Measurements from ENCODE around the gene UBE2E2.

UBE2E2 gene

DNA sequence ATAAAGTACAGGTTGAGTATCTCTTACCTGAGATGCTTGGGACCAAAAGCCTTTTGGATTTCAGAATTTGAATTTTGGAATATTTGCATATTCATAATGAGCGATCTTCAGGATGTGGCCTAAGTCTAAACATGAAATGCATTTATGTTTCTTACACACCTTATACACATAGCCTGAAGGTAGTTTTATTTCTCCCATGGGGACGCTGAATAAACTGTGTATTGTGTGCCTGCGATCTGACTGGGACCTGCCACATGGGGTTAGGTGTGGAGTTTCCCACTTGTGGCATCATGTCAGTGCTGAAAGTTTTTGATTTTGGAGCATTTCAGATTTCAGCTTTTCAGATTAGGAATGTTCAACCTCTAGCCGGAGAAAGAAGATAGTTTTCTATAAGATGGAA lies 35.5 kb downstream of the UBE2E2 start:
- in situ Hi-C loops (cut with MboI; ENCODE audit: low sequenced_read_pairs), result no loop called here
- Histone ChIP-seq H3K27me3 (ENCODE audit: low read depth) (no peaks in the 10 kb centered on the region), H3K36me3 (replicated peaks) (no peaks in the 10 kb centered on the region), H3K4me3 (no peak overlapping the region), H3K4me1 (peaks cover 51% of the 10 kb centered on the region), H3K9me3 (no peaks in the 10 kb centered on the region)
- DNase-seq (ENCODE audit: low spot score in 2 of 2), result no peak

- in situ Hi-C loops (cut with MboI; ENCODE audit: low sequenced_read_pairs), result no loop called here
- Histone ChIP-seq H3K9me3 (no peaks in the 10 kb centered on the region), H3K36me3 (replicated peaks) (no peaks in the 10 kb centered on the region), H3K4me1 (peaks cover 52% of the 10 kb centered on the region), H3K4me3 (no peak overlapping the region), H3K27me3 (ENCODE audit: low read depth) (no peaks in the 10 kb centered on the region)
- DNase-seq (ENCODE audit: low spot score in 2 of 2), result peak; percentile 25
Observed at GRCh38 chr3:23239211-23240068, 36.3 kb downstream of the UBE2E2 start.

GRCh38 chr3:23240171-23240785 lies 37.2 kb downstream of the UBE2E2 start:
- no peaks in the 10 kb centered on the region for H3K36me3 ChIP-seq (replicated peaks)
- in situ Hi-C loops (cut with MboI; ENCODE audit: low sequenced_read_pairs), result no loop called here

GRCh38 chr3:23241256-23241655 lies 38.1 kb downstream of the UBE2E2 start:
- Histone ChIP-seq H3K9me3 (no peaks in the 10 kb centered on the region), H3K27me3 (ENCODE audit: low read depth) (no peaks in the 10 kb centered on the region), H3K4me1 (peaks cover 58% of the 10 kb centered on the region), H3K36me3 (replicated peaks) (no peaks in the 10 kb centered on the region), H3K4me3 (no peak overlapping the region)
- in situ Hi-C loops (cut with MboI; ENCODE audit: low sequenced_read_pairs), result no loop called here
- peak; percentile 32 for DNase-seq (ENCODE audit: low spot score in 2 of 2)

More at GRCh38 chr3:23240171-23240785, 37.2 kb downstream of the UBE2E2 start:
- Histone ChIP-seq H3K4me1 (peaks cover 58% of the 10 kb centered on the region), H3K9me3 (no peaks in the 10 kb centered on the region), H3K4me3 (no peak overlapping the region), H3K27me3 (ENCODE audit: low read depth) (no peaks in the 10 kb centered on the region)
- DNase-seq (ENCODE audit: low spot score in 2 of 2), result peak in 1 of 2 experiments; percentile 62

DNA sequence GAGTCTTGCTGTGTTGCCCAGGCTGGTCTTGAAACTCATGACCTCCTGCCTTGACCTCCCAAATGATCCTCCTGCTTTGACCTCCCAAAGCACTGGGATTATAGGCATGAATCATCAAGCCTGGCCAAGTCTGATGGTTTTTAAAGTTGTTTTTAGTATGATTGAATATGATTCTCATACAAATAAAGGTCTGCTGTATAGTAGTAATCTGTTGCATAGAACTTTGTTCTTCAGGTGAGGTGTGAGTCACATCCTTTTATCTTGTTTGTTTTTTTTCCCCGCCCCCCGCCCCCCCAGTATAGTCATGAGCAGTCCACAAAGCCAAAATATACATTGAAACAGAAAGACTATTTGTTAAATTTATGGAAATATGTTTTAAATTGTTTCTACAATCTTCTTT lies 39.0 kb downstream of the UBE2E2 start:
- DNase-seq (ENCODE audit: low spot score in 2 of 2), result no peak
- in situ Hi-C loops (cut with MboI; ENCODE audit: low sequenced_read_pairs), result no loop called here
- H3K36me3 ChIP-seq (replicated peaks), result no peaks in the 10 kb centered on the region
- H3K4me1 ChIP-seq, result peaks cover 56% of the 10 kb centered on the region
- no peaks in the 10 kb centered on the region for H3K9me3 ChIP-seq
- H3K27me3 ChIP-seq (ENCODE audit: low read depth), result no peaks in the 10 kb centered on the region
- H3K4me3 ChIP-seq, result no peak overlapping the region

DNA sequence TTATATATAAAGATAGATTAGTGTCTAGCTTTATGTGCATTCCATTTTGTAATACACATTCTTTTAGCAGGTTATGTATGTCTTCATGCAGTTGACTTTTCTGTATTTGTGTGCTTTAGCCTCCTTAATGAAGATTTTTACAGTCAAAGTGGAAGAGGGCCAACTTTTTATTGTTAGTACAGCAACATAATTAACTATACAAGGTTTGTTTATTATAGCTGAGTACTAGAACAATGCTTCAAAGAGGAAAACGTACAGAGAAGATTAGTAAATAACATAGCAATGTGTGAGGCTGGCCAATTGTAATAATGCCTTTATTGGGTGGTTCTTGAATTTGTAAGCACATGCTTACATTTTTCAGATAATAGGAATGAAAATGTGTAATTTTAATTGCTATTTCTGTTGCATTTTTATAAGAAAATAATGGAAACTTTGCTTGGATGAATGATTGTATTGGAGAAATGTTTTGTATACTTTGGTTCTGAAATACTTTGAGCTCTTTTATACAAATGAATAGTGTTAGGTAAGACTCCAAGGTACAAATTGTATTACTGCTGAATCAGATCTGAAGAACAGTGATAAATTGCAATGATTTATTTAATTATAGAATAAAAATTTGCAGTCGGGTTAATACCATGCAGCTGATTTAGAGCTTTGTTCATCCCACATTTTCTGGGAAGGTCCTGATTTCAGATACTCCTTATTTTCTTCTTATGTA lies 41.4 kb downstream of the UBE2E2 start:
- Histone ChIP-seq H3K9me3 (no peaks in the 10 kb centered on the region), H3K36me3 (replicated peaks) (no peaks in the 10 kb centered on the region), H3K4me3 (no peak overlapping the region), H3K4me1 (peaks cover 48% of the 10 kb centered on the region), H3K27me3 (ENCODE audit: low read depth) (no peaks in the 10 kb centered on the region)
- in situ Hi-C loops (cut with MboI; ENCODE audit: low sequenced_read_pairs), result no loop called here
- DNase-seq (ENCODE audit: low spot score in 2 of 2), result no peak

DNA sequence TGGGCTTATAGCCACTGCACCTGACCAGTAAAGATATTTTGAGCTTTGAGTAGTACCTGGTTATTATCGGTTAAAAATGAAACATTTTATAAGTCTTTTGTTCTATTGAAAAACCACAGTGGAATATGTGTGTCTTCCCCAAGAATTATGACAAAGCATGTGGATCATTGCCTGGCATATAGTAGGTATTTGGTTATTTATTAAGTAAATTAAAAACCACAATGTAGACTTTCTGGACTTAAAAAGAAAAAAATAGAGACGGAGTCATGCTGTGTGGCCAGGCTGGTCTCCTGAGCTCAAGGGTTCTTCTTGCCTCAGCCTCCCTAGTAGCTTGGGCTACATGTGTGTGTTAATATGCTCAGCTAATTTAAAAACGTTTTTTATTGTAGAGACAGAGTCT lies 43.5 kb downstream of the UBE2E2 start:
- in situ Hi-C loops (cut with MboI; ENCODE audit: low sequenced_read_pairs), result no loop called here
- Histone ChIP-seq H3K9me3 (no peaks in the 10 kb centered on the region), H3K36me3 (replicated peaks) (no peaks in the 10 kb centered on the region), H3K4me1 (peaks cover 31% of the 10 kb centered on the region), H3K4me3 (no peak overlapping the region), H3K27me3 (ENCODE audit: low read depth) (no peaks in the 10 kb centered on the region)
- no peak for DNase-seq (ENCODE audit: low spot score in 2 of 2)

DNA sequence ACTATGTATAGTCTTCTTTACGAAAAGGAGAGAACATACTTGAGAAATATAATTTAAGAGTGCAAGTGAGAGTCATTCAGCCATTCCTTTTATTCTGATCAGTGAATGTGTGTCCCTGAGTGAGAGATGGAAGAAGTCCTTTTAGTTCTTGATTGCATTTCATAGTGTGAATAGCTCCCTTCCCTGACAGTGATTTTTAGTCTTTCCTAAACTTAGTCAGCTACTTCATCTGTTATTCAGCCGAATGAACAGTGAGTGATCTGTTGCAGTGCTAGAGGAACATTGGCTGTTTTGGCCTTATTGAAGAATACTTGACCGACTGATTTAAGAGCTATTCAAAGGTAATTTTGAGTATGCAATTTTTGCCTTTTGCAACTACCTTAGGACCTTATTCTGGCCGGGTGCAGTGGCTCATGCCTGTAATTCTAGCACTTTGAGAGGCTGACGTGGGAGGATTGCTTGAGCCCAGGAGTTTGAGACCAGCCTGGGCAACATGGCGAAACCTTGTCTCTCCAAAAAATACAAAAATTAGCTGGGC lies 45.5 kb downstream of the UBE2E2 start:
- in situ Hi-C loops (cut with MboI; ENCODE audit: low sequenced_read_pairs), result no loop called here
- Histone ChIP-seq H3K36me3 (replicated peaks) (no peaks in the 10 kb centered on the region), H3K4me1 (peaks cover 30% of the 10 kb centered on the region), H3K27me3 (ENCODE audit: low read depth) (no peaks in the 10 kb centered on the region), H3K4me3 (no peak overlapping the region), H3K9me3 (no peaks in the 10 kb centered on the region)
- no peak for DNase-seq (ENCODE audit: low spot score in 2 of 2)

DNA sequence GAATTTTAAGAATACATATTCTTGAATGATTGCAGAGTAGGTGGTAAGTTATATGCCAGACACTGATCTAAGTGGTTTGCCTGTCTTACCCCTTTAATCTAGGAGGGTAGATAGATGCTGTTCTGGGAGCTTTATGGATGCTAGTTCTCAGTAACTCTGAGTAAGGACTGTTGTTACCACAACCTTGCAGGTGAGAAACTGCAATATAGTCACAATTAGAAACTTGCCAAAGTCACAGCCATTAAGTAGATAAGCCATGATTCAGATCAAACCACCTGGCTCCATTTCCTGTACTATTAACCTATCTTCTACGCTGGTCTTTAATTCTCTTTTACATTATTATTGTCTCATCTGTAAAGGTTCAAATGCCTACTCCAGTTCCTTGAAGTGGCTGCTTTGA lies 46.8 kb downstream of the UBE2E2 start:
- Histone ChIP-seq H3K9me3 (no peaks in the 10 kb centered on the region), H3K4me1 (peaks cover 26% of the 10 kb centered on the region), H3K27me3 (ENCODE audit: low read depth) (no peaks in the 10 kb centered on the region), H3K36me3 (replicated peaks) (no peaks in the 10 kb centered on the region), H3K4me3 (no peak overlapping the region)
- in situ Hi-C loops (cut with MboI; ENCODE audit: low sequenced_read_pairs), result no loop called here
- DNase-seq (ENCODE audit: low spot score in 2 of 2), result no peak

DNA sequence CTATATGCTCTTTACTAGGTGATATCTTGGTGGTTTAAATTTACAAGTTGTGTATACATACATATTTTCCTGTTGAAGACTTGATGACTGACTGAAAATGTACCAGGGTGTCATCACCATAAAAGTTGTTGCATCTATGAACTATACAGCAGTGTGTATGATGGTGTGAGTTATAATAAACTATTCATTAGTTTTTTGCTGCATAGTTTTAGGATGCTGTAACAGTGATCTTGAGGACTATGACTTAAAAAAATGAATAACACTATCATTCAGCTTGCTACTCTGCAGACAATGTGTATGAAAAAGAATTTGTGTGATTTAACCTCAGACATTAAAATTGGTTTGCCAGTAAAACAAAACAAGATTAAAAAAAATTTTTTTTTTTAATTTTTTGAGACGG lies 49.0 kb downstream of the UBE2E2 start:
- Histone ChIP-seq H3K9me3 (no peaks in the 10 kb centered on the region), H3K36me3 (replicated peaks) (no peaks in the 10 kb centered on the region), H3K27me3 (ENCODE audit: low read depth) (no peaks in the 10 kb centered on the region), H3K4me1 (peaks cover 25% of the 10 kb centered on the region), H3K4me3 (no peak overlapping the region)
- in situ Hi-C loops (cut with MboI; ENCODE audit: low sequenced_read_pairs), result no loop called here
- no peak for DNase-seq (ENCODE audit: low spot score in 2 of 2)

GRCh38 chr3:23253214-23253613 lies 50.1 kb downstream of the UBE2E2 start:
- in situ Hi-C loops (cut with MboI; ENCODE audit: low sequenced_read_pairs), result no loop called here
- no peak for DNase-seq (ENCODE audit: low spot score in 2 of 2)
- H3K27me3 ChIP-seq (ENCODE audit: low read depth), result no peaks in the 10 kb centered on the region
- H3K4me1 ChIP-seq, result peaks cover 15% of the 10 kb centered on the region
- H3K4me3 ChIP-seq, result no peak overlapping the region
- no peaks in the 10 kb centered on the region for H3K36me3 ChIP-seq (replicated peaks)
- no peaks in the 10 kb centered on the region for H3K9me3 ChIP-seq

DNA sequence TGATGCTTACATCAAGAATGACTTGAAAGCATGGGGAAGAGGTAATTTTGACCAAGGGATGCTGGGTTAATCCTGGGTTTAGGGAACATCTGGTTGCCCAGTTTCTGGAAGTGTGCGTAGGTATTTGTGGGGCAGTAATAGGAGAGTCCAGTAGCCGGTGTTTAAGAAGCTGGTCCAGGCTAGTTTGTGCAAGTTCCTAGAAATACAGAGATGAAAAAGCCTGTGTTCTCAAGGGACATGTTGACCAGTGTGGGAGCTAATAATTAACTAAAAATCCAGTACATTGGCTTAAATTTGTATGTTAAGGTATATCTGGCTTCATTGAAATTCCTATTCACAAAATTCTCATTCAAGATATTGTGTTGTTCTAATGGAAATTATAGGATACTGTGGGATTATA lies 51.2 kb downstream of the UBE2E2 start:
- no peaks in the 10 kb centered on the region for H3K27me3 ChIP-seq (ENCODE audit: low read depth)
- no peaks in the 10 kb centered on the region for H3K9me3 ChIP-seq
- no peak for DNase-seq (ENCODE audit: low spot score in 2 of 2)
- H3K4me1 ChIP-seq, result peaks cover 10% of the 10 kb centered on the region
- no peaks in the 10 kb centered on the region for H3K36me3 ChIP-seq (replicated peaks)
- no peak overlapping the region for H3K4me3 ChIP-seq
- in situ Hi-C loops (cut with MboI; ENCODE audit: low sequenced_read_pairs), result no loop called here

GRCh38 chr3:23254835-23255234 lies 51.7 kb downstream of the UBE2E2 start:
- in situ Hi-C loops (cut with MboI; ENCODE audit: low sequenced_read_pairs), result no loop called here
- Histone ChIP-seq H3K27me3 (ENCODE audit: low read depth) (no peaks in the 10 kb centered on the region), H3K36me3 (replicated peaks) (no peaks in the 10 kb centered on the region), H3K9me3 (no peaks in the 10 kb centered on the region), H3K4me3 (no peak overlapping the region), H3K4me1 (peaks cover 10% of the 10 kb centered on the region)
- no peak for DNase-seq (ENCODE audit: low spot score in 2 of 2)

Measured in HAP-1 (cell line).